Esophagus (tissue), 2 donors: Measurements from ENCODE around the gene AMPD1. TPM values are rescaled to one million over a fixed set of nuclear protein-coding genes. Genes with fewer than 3 reads are reported as not detected.

Experiments
- polyA plus RNA-seq, 2 donors: library from polyadenylated mRNA; stranded (reverse); fragments of 200-250 nt; gene quantifications; one replicate each; pipeline ENCODE4 v1.2.3, GENCODE V29; 2013
- donor health status: healthy with polysubstance abuse.
- donor health status: Bipolar disorder and iron deficiency.

The AMPD1 gene
- polyA plus RNA-seq, 2 donors = 0.11 to 0.18 TPM

Other genes starting within 250 kb of the AMPD1 start
- gene TRIM33, start 184.3 kb downstream of the AMPD1 start, polyA plus RNA-seq = 10 to 100 TPM in 1 of 2 donors, 1 to 10 TPM in 1; 7.1 to 10.2 TPM
- gene BCAS2, start 113.9 kb downstream of the AMPD1 start, polyA plus RNA-seq = 10 to 100 TPM; 32.3 to 32.7 TPM
- 10 to 100 TPM; 21.4 to 35.6 TPM for gene DENND2C, start 25.5 kb downstream of the AMPD1 start, polyA plus RNA-seq
- 10 to 100 TPM; 12.7 to 12.8 TPM for gene NRAS, start 21.2 kb upstream of the AMPD1 start, polyA plus RNA-seq
- 100 to 1,000 TPM in 1 of 2 donors, 10 to 100 TPM in 1; 77.0 to 146 TPM for gene CSDE1, start 62.4 kb upstream of the AMPD1 start, polyA plus RNA-seq
- gene SIKE1, start 85.1 kb upstream of the AMPD1 start, polyA plus RNA-seq = 10 to 100 TPM; 13.6 to 16.4 TPM
- gene SYCP1, start 159.3 kb upstream of the AMPD1 start, polyA plus RNA-seq = not detected